ENCODE results near the gene PPP4R4. TPM values are rescaled to one million over a fixed set of nuclear protein-coding genes. Genes with fewer than 3 reads are reported as not detected.
"Not testable (repeated sequence)": the region's sequence is repeated elsewhere in the genome, so short reads cannot be mapped to it uniquely, and the experiment has no call there.

The PPP4R4 gene
- total and polyA plus RNA-seq, 2 of the 4 experiments (the other 2 are of a cell fraction) = 0.17 to 0.36 TPM

DNA sequence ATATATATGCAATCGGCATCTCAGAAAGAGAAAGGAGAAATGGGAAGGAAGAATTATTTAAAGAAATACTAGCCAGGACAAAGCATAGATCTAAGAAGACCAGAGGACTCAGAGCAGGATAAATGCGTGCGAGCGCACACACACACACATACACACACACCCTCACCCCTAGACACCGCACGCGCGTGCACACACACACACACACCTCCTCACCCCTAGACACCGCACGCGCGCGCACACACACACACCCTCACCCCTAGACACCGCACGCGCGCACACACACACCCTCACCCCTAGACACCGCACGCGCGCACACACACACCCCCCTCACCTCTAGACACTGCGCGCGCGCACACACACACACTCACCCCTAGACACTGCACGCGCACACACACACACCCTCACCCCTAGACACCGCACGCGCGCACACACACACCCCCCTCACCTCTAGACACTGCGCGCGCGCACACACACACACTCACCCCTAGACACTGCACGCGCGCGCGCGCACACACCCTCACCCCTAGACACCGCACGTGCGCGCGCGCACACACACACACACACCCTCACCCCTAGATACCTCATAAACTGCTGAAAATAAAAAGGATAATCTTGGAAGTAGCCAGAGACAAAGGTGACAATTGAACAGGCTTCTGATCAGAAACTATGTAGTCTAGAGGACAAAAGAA, 44.2 kb downstream of the PPP4R4 start:
- H3K9me1 ChIP-seq (ENCODE audit: insufficient read depth, low read length); H3K18ac ChIP-seq (ENCODE audit: low read depth, low read length); H2AK9ac ChIP-seq (replicated peaks; ENCODE audit: low read depth, low read length, poor library complexity); H3K27ac ChIP-seq (ENCODE audit: insufficient read depth, low read length); H3K79me1 ChIP-seq (ENCODE audit: low read depth in 1 of 2, low read length in 2 of 2); H2BK20ac ChIP-seq (ENCODE audit: low read depth, low read length); H2AFZ ChIP-seq (replicated peaks; ENCODE audit: low read length, poor library complexity); H3K56ac ChIP-seq (ENCODE audit: extremely low read depth, insufficient read depth, low read length); BruUV-seq (replicated peaks); H4K91ac ChIP-seq (ENCODE audit: insufficient read depth, low read depth, low read length); H2BK5ac ChIP-seq (ENCODE audit: low read depth, low read length, poor library complexity, severe bottlenecking); intact Hi-C loops (cut with micrococcal nuclease); H3K14ac ChIP-seq (replicated peaks; ENCODE audit: low read depth, low read length); H3K23ac ChIP-seq (ENCODE audit: low read depth, low read length); H3K9me3 ChIP-seq (ENCODE audit: control insufficient read depth, insufficient read depth, low read length); H3K36me3 ChIP-seq (ENCODE audit: control insufficient read depth, insufficient read depth, low read length); H2BK120ac ChIP-seq (ENCODE audit: low read depth, low read length); CTCF ChIA-PET; H3K4me1 ChIP-seq (ENCODE audit: control insufficient read depth, insufficient read depth, low read length); ATAC-seq (ENCODE audit: low read depth); H3K4me2 ChIP-seq (ENCODE audit: low read depth, low read length); DNase-seq; H2AK5ac ChIP-seq (ENCODE audit: low read depth, low read length); H2BK15ac ChIP-seq (ENCODE audit: low read depth, low read length); dilution Hi-C loops (cut with HindIII; ENCODE audit: low sequenced_read_pairs, unreplicated experiment); H4K8ac ChIP-seq (ENCODE audit: low read depth in 2 of 2, low read length in 2 of 2); H4K5ac ChIP-seq (ENCODE audit: low read depth, low read length); POLR2A ChIA-PET (ENCODE audit: unreplicated experiment); H4K20me1 ChIP-seq (ENCODE audit: insufficient read depth, low read length); H3K4ac ChIP-seq (ENCODE audit: low read depth, low read length); H3K9ac ChIP-seq (ENCODE audit: low read depth, low read length); H3K4me3 ChIP-seq (ENCODE audit: insufficient read depth, low read depth, low read length); H3K27me3 ChIP-seq (ENCODE audit: control insufficient read depth, insufficient read depth, low read length); in situ Hi-C loops (cut with MboI; ENCODE audit: low sequenced_read_pairs): not testable (repeated sequence)
- 90% methylated on average over 2 of the region's 47 CpGs; no CpG with 5 or more reads in 1 of the 2 experiments for WGBS, 2 experiments (ENCODE audit: extremely low coverage in 2 of 2, insufficient read length in 1 of 2)

Data from IMR-90 (cell line).